Muscle of back (tissue), 11 donors: Measurements from ENCODE around the gene MBD5. TPM values are rescaled to one million over a fixed set of nuclear protein-coding genes. Genes with fewer than 3 reads are reported as not detected.

Experiments
- DNase-seq, 3 donors: peaks; one replicate each; pipeline versions ENCODE4 v3.0.0 to v3.0.0-alpha.2; 2013
- polyA plus RNA-seq, 10 donors: library from polyadenylated mRNA; unstranded; fragments of 120-200 nt; gene quantifications; one replicate each; pipeline ENCODE4 v1.2.1, GENCODE V29; 2013; ENCODE audit not compliant: insufficient read length in 10 of 10

Gene MBD5
- polyA plus RNA-seq, 10 donors = 16.4 to 27.5 (median 22.4) TPM

DNA sequence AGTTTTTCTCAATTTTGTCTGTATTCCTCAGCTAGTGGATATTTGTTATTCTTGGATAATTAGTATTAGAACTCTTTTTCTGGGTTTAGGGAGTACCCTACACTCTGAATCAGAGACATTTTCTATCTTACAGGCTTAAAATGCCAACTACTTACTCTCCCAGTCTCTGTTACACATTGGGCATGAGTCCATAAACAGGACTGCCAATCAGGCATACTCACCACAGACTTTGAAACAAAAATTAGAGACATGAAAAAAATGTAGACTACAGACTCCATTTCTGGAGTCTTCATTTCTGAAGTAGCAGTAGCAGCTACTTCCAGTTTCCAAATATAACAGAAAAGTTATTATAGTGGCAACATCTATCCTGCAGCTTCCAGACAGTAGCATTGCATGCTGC lies 279.7 kb downstream of the MBD5 start:
- DNase-seq = no peak

DNA sequence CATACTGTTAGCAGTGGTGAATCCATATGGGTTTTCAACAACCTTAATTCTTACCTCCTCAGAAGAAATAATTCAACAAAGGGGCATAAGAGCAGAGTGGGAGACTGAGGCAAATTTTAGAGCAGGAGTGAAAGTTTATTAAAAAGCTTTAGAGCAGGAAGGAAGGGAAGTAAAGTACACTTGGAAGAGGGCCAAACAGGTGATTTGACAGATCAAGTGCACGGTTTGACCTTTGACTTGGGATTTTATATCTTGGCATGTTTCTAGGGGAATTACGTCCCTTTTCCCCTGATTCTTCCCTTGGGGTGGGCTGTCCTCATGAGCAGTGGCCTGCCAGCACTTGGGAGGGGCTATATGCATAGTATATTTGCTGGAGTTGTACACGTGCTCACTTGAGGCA lies 280.5 kb downstream of the MBD5 start:
- DNase-seq = no peak

DNA sequence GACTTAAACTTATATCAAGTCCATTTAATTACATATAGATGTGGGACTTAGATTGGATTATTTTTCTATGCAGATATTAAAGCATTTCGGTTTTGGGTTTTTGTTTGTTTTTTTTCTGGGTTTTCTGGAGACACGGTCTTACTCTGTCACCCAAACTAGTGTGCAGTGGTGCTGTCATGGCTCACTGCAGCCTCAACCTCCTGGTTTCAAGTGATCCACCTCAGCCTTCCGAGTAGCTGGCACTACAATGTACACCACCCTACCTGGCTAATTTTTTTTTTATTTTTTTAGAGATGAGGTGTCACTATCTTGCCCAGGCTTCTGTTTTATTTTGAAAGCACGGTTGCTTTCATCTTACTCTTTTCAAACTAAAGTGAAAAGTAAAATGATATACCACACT lies 281.6 kb downstream of the MBD5 start:
- DNase-seq = no peak

DNA sequence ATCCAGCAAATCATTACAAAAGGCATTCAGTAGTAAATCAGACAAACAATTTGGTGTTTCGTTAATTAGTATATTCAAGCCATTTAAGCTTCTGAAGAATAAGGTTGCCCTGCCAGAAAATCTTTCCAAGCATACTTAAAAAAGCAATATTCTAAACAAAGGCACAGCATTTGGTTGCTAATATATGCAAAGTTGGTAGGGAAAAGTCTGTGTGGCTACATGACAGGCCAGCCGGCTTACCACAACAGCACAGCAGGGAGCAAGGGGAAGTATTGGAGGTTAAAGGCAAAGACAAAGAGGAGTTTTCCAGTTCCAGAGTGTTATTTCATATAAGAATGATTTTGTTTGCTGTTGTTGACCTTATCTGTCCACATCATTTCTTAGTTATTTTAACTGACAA lies 282.3 kb downstream of the MBD5 start:
- no peak for DNase-seq

GRCh38 chr2:148305476-148305875 lies 284.6 kb downstream of the MBD5 start:
- peak in 2 of 3 donors; percentile 3 to 8 for DNase-seq

- DNase-seq = no peak
Measured at GRCh38 chr2:148306027-148306426, 285.1 kb downstream of the MBD5 start.

- no peak for DNase-seq
Measured at GRCh38 chr2:148317598-148317997, 296.7 kb downstream of the MBD5 start.

DNA sequence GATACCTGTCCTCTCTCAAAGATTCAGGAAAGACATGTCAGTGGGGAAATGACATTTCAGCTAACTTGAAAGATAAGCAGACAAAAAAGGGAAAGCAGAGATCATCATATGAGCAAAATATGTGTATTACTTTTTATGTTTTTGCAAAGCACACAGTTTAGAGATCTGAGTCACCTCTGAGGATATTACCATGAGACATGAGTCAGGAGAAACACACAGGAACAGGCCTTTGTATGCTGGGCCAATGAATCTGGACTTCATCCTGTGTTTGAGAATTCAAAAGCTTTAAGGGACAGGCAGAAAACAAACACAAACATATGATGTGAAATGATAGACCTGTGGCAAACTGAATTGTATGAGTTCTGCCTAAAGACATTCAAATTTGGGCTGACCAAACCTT lies 317.6 kb downstream of the MBD5 start:
- peak in 1 of 3 donors; percentile 29 for DNase-seq

GRCh38 chr2:148342086-148342485 lies 321.2 kb downstream of the MBD5 start:
- no peak for DNase-seq

DNA sequence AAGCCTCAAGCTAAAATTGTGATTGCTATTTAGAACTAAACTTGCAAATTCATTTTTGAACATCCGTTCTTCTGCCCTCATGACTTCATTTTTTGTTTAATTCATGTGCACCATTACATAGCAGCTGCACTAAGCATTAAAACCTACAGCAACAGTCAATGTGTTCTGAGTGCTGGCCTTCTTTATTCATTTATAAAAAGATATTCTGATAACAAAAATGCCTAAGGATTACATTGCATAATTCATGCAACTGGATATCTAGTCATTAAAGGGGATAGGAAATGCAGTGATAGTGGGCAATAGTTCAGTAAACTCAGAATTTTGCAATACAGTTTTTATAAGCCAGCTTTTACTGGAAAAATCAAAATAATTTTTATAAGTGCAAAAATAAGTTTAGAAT lies 329.3 kb downstream of the MBD5 start:
- no peak for DNase-seq

GRCh38 chr2:148351437-148352143 lies 330.7 kb downstream of the MBD5 start:
- DNase-seq = no peak

GRCh38 chr2:148358375-148358774 lies 337.5 kb downstream of the MBD5 start:
- no peak for DNase-seq

DNA sequence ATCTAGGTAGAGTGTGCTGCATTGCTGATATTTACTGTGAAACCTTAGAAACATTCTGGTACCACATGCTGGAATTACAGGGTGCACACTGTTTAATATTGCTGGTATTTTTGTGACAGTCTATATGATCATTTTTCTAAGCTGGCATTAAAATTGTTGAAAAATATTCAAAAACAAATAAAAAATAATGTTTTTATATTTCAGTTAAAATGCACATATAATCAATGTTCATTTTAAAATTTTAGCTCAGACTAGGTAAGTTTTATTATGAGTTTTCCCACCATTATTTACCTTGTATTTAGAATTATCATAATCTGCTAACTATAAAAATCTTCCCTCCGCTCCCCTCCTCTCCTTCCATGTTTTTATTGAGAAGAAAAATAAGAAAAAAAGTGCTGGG lies 339.8 kb downstream of the MBD5 start:
- no peak for DNase-seq

DNA sequence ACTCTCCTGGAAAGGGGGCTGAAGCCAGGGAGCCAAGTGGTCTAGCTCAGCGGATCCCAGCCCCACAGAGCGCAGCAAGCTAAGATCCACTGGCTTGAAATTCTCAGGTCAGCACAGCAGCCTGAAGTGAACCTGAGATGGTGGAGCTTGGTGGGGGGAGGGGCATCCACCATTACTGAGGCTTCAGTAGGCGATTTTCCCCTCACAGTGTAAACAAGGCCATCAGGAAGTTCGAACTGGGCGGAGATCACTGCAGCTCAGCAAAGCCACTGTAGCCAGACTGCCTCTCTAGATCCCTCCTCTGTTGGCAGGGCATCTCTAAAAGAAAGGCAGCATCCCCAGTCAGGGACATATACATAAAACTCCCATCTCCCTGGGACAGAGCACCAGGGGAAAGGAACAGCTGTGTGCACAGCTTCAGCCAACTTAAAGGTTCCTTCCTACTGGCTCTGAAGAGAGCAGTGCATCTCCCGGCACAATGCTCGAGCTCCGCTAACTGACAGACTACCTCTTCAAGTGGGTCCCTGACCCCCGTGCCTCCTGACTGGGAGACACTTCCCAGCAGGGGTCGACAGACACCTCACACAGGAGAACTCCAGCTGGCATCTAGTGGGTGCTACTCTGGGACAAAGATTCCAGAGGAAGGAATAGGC lies 341.4 kb downstream of the MBD5 start:
- no peak for DNase-seq

- no peak for DNase-seq
Measured at GRCh38 chr2:148375214-148375613, 354.3 kb downstream of the MBD5 start.

GRCh38 chr2:148391324-148391723 lies 370.4 kb downstream of the MBD5 start:
- DNase-seq = peak in 2 of 3 donors; percentile 6 to 7

GRCh38 chr2:148402786-148403185 lies 381.9 kb downstream of the MBD5 start:
- DNase-seq = no peak

- no peak for DNase-seq
Measured at GRCh38 chr2:148410899-148411298, 390.0 kb downstream of the MBD5 start.

GRCh38 chr2:148416248-148416647 lies 395.4 kb downstream of the MBD5 start:
- no peak for DNase-seq

- no peak for DNase-seq
Measured at GRCh38 chr2:148430101-148430500, 409.2 kb downstream of the MBD5 start.

DNA sequence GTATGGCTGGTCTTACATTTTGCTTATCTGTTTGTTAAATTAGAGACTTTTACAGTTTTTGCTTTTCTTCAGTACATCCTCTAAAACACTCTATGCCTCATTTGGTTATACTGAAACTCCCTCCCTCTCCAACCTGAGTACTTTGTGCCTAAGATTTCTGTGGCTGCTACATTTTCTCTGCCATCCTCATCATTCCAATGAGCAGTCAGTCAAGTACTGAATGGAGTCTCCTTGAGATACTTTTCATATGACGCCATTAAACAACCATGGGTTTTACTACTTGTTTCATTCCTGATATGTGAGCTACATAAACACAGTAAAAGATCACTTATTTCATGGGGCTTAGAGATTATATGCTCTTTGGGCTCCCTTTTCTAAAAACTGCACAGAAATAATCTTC lies 427.0 kb downstream of the MBD5 start:
- no peak for DNase-seq

- DNase-seq = no peak
Measured at GRCh38 chr2:148450531-148450930, 429.6 kb downstream of the MBD5 start.

- no peak for DNase-seq
Measured at GRCh38 chr2:148451046-148451445, 430.2 kb downstream of the MBD5 start.

DNA sequence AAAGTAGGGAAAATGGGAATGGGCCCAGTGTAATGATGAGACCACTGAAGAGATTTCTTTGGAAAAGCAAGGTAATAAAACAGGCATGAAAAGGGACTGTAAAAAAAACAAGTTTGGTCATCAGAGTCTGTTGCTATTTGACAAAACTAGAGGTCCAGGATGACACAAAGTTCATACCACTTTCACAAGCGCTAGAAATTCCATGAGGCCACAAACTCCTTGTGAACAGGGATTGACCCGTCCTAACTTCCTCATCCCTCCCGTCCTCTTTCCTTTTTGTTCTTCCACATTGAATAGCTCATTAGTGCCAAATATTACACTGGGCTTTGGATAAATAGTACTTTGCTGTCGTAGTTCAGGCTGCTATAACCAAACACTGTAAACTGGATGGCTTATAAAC lies 434.9 kb downstream of the MBD5 start:
- DNase-seq = no peak
